H1 (cell line): ENCODE results near the gene JAK2. TPM values are rescaled to one million over a fixed set of nuclear protein-coding genes. Genes with fewer than 3 reads are reported as not detected.
A peak's percentile ranks its signal among the peaks of the same experiment; 100 is the strongest.

ENCODE experiments used
- BACH1 ChIP-seq: IDR thresholded peaks from 2 replicates; pipeline ENCODE4 v1.6.1; 2012; ENCODE audit warnings: low read length, improper control_type of control experiment
- CHD1 ChIP-seq: IDR thresholded peaks from 2 replicates; pipeline ENCODE4 v1.6.1; 2012; ENCODE audit warnings: low read depth, low read length, improper control_type of control experiment
- CHD7 ChIP-seq: fragments of 300-600 bp; sonication (generic); IDR thresholded peaks from 2 replicates; pipeline ENCODE4 v1.7.1; 2012; ENCODE audit warnings: low read length, moderate library complexity, mild to moderate bottlenecking, inconsistent platforms; ENCODE audit not compliant: insufficient replicate concordance
- GABPA ChIP-seq: IDR thresholded peaks from 2 replicates; pipeline ENCODE4 v1.6.1; 2011; ENCODE audit warnings: mild to moderate bottlenecking, low read length, moderate library complexity, borderline replicate concordance; ENCODE audit not compliant: insufficient read depth
- HDAC6 ChIP-seq: IDR thresholded peaks from one replicate; pipeline ENCODE4 v1.7.1; 2012; ENCODE audit warnings: low read depth, mild to moderate bottlenecking, inconsistent platforms, low read length, moderate library complexity
- SIN3A ChIP-seq, 2 experiments: IDR thresholded peaks in 1 of 2; conservative IDR thresholded peaks in 1 of 2; 2 replicates each; pipeline ENCODE4 v1.6.1; 2011 to 2012; ENCODE audit warnings: low read length in 2 of 2, improper control_type of control experiment in 1 of 2, low read depth in 1 of 2, mild to moderate bottlenecking in 1 of 2
- SP1 ChIP-seq: IDR thresholded peaks from 2 replicates; pipeline ENCODE4 v1.6.1; 2011; ENCODE audit warnings: low read depth, low read length
- polyA plus RNA-seq, 7 experiments: library from polyadenylated mRNA; depleted of rRNA in 3 of 7; stranded (reverse) in 5 of 7; unstranded in 2 of 7; fragments of >200 nt in 5 of 7; fragments of 200-250 nt in 2 of 7; gene quantifications; 1 replicate in 5 of 7; 2 replicates in 1 of 7; 4 replicates in 1 of 7; pipeline versions ENCODE4 v1.2.1 to v1.2.3, GENCODE V29; 2011 to 2013; ENCODE audit warnings: missing spikeins in 2 of 7, mixed read lengths in 2 of 7
- total RNA-seq: library from RNA; stranded (reverse); fragmentation: NEBNext Ultra II Directional; extraction: Animal tissue kit (Norgen Biotek cat#: 25700); gene quantifications from 2 replicates; pipeline ENCODE4 v1.2.1, GENCODE V29; 2021
- TF ChIP-seq, protein P1 (sequence below): IDR thresholded peaks from 2 replicates; pipeline ENCODE4 v1.6.1; 2011; ENCODE audit warnings: low read length, improper control_type of control experiment

JAK2 gene
- total and polyA plus RNA-seq, 2 of the 8 experiments (the other 6 are each of a cell fraction or from before 2014, with no cell fraction given), result 0.50 to 2.1 TPM

DNA sequence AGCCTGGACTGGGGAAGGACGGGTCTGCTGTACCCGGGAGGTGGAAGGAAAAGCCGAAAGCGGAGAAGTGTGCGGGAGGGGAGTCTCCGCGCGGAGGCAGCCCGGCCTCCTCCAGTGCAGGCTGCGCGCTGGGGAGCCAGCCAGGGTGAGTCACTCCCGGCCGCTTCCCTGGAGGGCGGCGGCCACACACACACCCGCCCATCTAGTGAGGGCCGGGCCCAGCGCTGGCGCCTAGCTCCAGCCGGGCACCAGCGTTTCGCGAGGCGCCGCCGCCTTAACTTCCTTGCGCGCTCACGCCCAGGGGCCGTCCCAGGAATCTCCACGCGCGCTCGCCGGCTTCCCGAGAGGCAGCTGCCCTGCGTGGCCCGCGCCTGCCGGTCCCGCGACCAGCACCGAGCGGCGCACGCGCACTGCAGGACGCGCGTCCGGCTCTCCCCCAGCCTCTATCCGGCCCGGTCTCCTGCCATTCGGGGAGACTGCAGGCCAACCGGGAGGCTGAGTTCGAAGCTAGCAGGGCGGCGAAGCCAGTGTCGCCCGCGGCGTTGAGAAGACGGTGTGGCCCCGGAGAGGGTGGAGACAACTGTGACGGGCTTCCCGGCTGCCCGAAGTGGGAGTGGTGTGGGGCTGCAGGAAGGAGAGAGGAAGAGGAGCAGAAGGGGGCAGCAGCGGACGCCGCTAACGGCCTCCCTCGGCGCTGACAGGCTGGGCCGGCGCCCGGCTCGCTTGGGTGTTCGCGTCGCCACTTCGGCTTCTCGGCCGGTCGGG, at the start of gene JAK2 (continued):
- TF ChIP-seq HDAC6 (no peak), CHD7 (no peak), SIN3A (conservative IDR thresholded peaks at IDR 0.05 in 1 of 2, IDR thresholded peaks at IDR 0.05 in 1 of 2; ENCODE audit: low read depth in 1 of 2, low read length in 2 of 2) (peak in 1 of 2 experiments; percentile 38; a peak in 1 of 4 replicates), CHD1 (no peak), GABPA (no peak), BACH1 (peak; percentile 28), SP1 (no peak)
- TF ChIP-seq, protein P1, sequence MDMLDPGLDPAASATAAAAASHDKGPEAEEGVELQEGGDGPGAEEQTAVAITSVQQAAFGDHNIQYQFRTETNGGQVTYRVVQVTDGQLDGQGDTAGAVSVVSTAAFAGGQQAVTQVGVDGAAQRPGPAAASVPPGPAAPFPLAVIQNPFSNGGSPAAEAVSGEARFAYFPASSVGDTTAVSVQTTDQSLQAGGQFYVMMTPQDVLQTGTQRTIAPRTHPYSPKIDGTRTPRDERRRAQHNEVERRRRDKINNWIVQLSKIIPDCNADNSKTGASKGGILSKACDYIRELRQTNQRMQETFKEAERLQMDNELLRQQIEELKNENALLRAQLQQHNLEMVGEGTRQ, result no peak
